ENCODE results near the gene PCDHB9. TPM values are rescaled to one million over a fixed set of nuclear protein-coding genes. Genes with fewer than 3 reads are reported as not detected.
"Not testable (repeated sequence)": the region's sequence is repeated elsewhere in the genome, so short reads cannot be mapped to it uniquely, and the experiment has no call there.

Gene PCDHB9
- total and polyA plus RNA-seq, 12 donors = 0.25 to 3.4 (median 0.79) TPM

- ATAC-seq (peak in 1 of 8 donors; percentile 65), DNase-seq (no peak)
- Histone ChIP-seq H3K27me3 (peaks cover 0 to 13% (median 0%) of the 10 kb centered on the region in 7 donors), H3K27ac (no peak within 1 kb of the TSS), H3K4me3 (peak within 1 kb of the TSS in 7 of 10 donors; percentile 12 to 40 (median 29)), H3K4me1 (no peaks in the 10 kb centered on the region), H3K9me3 (peaks cover 0 to 98% (median 56%) of the 10 kb centered on the region in 11 donors), H3K36me3 (peaks cover 0 to 24% (median 0%) of the 10 kb centered on the region in 9 donors)
- intact Hi-C loops (cut with DNase I) = loop anchor here in 3 of 10 donors (5.0 to 10.0 kb wide), 3 partner anchors 92 to 344 kb away; no protein-coding TSS in a partner anchor
- peak in 6 of 9 donors; percentile 15 to 43 (median 26) for TF ChIP-seq CTCF (IDR thresholded peaks at IDR 0.05)
- WGBS, 2 donors = 25 to 26% methylated on average over 15 of the region's 15 CpGs
Measured at GRCh38 chr5:141223112-141223783, 36.3 kb downstream of the PCDHB9 start, which contains the start of gene PCDHB14. Gene PCDHB14 (plus strand): TSS chr5:141223343. CDS start chr5:141223506, 163 bp downstream.

GRCh38 chr5:141224844-141225243 lies 37.9 kb downstream of the PCDHB9 start:
- H3K27me3 ChIP-seq = peaks cover 0 to 13% (median 0%) of the 10 kb centered on the region in 7 donors
- not testable (repeated sequence) for H3K27ac ChIP-seq, DNase-seq, H3K36me3 ChIP-seq, ATAC-seq, H3K4me1 ChIP-seq, H3K4me3 ChIP-seq
- intact Hi-C loops (cut with DNase I) = loop anchor here in 3 of 10 donors (5.0 to 10.0 kb wide), 3 partner anchors 90 to 342 kb away; no protein-coding TSS in a partner anchor
- WGBS, 2 donors = 20% methylated on average over 32 to 34 of the region's 40 CpGs
- H3K9me3 ChIP-seq = peaks cover 0 to 94% (median 59%) of the 10 kb centered on the region in 11 donors

- ATAC-seq, H3K36me3 ChIP-seq, H3K27ac ChIP-seq, DNase-seq, H3K4me3 ChIP-seq, H3K4me1 ChIP-seq: not testable (repeated sequence)
- H3K9me3 ChIP-seq = peaks cover 0 to 93% (median 55%) of the 10 kb centered on the region in 11 donors
- H3K27me3 ChIP-seq = peaks cover 0 to 13% (median 0%) of the 10 kb centered on the region in 7 donors
- 25 to 29% methylated on average over 20 to 30 of the region's 30 CpGs for WGBS, 2 donors
- intact Hi-C loops (cut with DNase I) = loop anchor here in 2 of 10 donors (10.0 kb wide), 2 partner anchors 89 to 339 kb away; no protein-coding TSS in a partner anchor
Measured at GRCh38 chr5:141225421-141225820, 38.5 kb downstream of the PCDHB9 start.

- Histone ChIP-seq H3K36me3 (peaks cover 0 to 4% (median 0%) of the 10 kb centered on the region in 9 donors), H3K27ac (no peak overlapping the region), H3K4me3 (peak overlapping the region in 7 of 10 donors; percentile 2 to 44 (median 32)), H3K4me1 (no peaks in the 10 kb centered on the region), H3K9me3 (peaks cover 6 to 95% (median 73%) of the 10 kb centered on the region in 11 donors), H3K27me3 (peaks cover 0 to 25% (median 13%) of the 10 kb centered on the region in 7 donors)
- intact Hi-C loops (cut with DNase I) = no loop called here
- ATAC-seq (no peak), DNase-seq (no peak)
- 5% methylated on average over 15 of the region's 15 CpGs for WGBS, 2 donors
- TF ChIP-seq CTCF (IDR thresholded peaks at IDR 0.05) = peak in 6 of 9 donors; percentile 14 to 36 (median 30)
Measured at GRCh38 chr5:141234109-141234667, 47.2 kb downstream of the PCDHB9 start.

- H3K36me3 ChIP-seq; H3K27ac ChIP-seq; H3K4me1 ChIP-seq; DNase-seq; intact Hi-C loops (cut with DNase I); ATAC-seq; H3K4me3 ChIP-seq: not testable (repeated sequence)
- peaks cover 6 to 100% (median 82%) of the 10 kb centered on the region in 11 donors for H3K9me3 ChIP-seq
- 19 to 24% methylated on average over 39 to 40 of the region's 40 CpGs for WGBS, 2 donors
- H3K27me3 ChIP-seq = peaks cover 0 to 39% (median 26%) of the 10 kb centered on the region in 7 donors
Measured at GRCh38 chr5:141235922-141236321, 49.0 kb downstream of the PCDHB9 start.

All from heart right ventricle (tissue), 16 donors.